Putamen (tissue), 1 donor: ENCODE measurements around the gene PICK1.
A peak's percentile ranks its signal among the peaks of the same experiment; 100 is the strongest.
"Not testable (repeated sequence)": the region's sequence is repeated elsewhere in the genome, so short reads cannot be mapped to it uniquely, and the experiment has no call there.

Experiments
- DNase-seq: peaks from one replicate; pipeline ENCODE4 v3.0.0-alpha.2; 2016; ENCODE audit warnings: low spot score

The PICK1 gene

DNA sequence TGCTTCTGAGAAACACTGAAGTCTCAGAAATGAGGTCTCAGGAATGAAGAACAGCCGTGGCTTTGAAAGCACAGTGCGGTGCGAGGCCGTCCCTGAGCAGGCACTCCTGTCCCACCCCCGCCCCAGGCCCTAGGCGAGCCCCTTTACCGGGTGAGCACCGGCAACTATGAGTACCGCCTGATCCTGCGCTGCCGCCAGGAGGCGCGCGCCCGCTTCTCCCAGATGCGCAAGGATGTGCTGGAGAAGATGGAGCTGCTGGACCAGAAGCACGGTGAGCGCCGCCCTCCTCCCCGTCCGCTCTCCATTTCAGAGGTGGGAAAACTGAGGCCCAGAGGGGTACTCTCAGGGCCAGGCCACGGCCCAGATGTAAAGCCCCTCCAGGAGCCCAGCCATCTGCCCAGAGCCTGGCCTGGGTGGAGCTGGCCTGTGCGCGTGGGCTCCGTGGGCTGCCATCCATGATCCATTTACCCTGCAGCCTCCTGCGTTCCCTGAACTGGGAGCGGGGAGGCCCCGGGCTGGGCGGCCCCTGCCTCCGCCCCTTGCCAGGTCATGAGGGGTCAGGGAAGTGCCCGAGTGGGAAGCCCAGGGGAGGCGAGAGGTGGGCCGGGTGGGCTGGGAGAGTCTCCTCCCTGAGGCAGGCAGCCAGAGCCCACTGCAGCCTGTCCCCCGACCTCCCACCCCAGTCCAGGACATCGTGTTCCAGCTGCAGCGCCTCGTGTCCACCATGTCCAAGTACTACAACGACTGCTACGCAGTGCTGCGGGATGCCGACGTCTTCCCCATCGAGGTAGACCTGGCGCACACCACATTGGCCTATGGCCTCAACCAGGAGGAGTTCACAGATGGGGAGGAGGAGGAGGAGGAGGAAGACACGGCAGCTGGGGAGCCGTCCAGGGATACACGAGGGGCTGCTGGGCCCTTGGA is 17.2 kb downstream of the PICK1 start:
- DNase-seq = no peak

DNA sequence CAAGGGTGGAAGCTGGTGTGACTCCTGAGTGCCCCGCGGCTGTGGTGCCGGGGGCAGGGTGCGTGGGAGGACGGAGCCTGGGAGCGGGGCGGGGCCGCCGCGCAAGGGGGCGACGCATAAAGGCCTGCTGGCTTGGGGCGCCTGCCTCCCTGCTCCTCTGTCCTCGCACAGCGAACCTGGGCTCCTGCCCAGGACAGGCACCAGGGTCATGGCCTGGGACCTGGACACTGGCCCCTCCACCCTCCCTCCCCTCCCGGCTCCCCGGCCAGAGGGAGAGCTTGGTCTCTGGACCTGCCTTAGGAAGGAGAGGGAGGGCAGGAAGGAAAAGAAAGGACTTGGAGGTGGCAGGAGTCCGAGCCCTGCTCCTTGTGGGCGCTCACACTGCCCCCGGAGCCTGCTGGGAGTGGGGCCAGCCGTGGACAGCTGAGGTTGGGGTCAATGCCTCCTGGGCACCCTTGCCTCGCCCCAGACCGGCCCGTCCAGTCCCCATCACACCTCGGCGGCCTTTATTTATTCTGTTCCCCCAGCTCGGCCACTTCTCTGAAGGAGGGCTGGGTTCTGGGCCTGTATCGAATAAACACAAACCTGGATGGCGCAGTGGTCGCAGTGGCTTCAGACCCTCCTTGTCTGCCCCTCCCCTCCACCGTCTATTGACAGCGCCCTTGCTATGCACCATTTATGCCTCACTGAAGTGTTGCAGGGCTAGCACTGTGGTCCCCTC is 18.1 kb downstream of the PICK1 start:
- no peak for DNase-seq

DNA sequence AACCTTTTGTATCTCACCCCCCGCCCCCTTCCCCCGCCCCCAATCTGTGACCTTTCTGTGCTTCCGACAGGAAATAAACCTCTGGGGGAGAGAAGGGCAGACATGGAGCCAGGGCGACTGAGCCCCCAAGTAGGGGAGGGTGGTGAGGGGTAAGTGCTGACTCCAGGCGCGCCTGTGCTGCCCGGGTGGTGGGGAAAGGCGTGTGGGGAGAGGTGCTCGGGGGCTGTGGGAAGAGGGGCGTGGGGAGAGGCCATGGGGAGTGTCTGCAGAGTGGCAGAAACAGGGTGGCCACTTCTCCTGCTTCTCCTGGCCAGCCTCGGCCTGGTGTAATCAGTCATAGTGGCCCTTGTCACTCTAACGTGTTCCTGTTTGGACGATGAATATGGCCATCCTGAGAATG is 18.8 kb downstream of the PICK1 start:
- no peak for DNase-seq

DNA sequence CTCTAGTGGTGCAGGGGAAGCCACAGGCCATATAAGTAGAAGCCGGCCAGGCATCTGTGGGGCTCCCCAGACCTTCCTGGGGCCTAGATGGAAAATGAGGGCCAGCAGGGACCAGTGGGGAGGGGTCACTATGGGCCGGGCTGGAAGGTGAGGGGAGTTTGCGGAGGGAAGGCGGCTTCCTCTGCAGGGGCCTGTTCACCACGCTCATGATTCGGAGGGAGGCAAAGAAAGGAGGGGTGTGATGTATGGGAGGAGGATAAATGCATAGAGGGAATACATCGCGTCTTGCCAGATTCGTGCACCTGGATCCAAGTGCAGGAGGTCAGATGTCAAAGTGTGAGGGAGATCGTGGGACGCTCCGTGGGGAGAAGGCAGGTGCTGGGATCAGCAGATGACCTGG is 19.9 kb downstream of the PICK1 start:
- DNase-seq = no peak

DNA sequence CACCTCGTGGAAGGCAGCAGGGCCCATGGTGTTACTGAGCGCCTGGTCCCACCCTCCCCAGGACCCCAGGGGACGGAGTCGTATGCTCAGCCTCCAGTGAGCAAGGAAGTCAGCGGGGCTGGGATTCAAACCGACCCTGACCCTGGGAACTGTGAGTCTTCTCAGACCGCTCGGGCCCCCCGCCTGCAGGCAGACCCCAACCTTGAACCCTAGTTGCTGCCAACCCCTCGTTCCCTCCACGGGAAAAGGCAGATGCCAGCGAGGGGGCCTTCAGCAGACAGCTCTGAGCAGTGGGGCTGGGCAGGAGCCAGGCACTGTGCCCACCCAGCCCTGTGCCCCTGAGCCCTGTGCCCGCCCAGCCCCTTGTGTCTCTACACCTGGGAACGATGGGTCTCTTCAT is 20.4 kb downstream of the PICK1 start:
- DNase-seq = no peak

DNA sequence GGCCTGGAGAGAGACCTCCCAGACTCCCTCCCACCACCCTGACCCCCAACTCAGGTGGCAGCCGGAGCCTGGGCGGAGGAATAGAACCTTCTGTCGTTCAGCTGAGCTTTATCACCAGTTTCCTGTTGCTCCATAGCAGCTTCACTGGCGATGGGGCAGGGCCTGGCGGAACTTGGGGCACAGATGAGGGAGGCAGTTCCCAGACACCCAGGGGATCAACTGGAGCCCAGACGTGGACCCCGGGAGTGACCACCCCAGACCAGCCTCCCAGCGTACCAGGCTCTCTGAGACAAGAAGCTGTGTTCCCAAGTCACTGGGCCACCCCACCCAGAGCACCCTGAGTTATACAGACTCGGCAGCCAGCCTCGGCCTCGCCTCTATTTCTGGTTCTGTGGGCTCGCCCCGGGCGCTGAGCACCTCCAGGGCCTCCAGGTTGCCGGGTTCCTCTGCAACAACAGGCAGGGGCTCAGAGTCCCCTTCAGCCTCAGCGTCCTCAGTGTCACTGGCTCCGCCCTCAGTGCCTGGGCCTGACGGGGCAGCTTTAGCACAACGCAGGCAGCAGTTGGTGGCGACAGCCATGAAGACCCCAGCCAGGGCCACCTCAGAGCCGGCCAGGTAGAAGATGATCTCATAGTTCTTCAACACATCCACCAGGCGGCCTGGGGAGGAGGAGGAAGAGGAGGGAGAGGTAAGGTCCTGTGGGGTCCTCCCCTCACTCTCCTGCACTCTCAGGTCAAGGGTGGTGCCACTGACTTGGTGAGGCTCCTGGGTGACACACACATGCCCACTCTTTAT is 21.0 kb downstream of the PICK1 start:
- no peak for DNase-seq

DNA sequence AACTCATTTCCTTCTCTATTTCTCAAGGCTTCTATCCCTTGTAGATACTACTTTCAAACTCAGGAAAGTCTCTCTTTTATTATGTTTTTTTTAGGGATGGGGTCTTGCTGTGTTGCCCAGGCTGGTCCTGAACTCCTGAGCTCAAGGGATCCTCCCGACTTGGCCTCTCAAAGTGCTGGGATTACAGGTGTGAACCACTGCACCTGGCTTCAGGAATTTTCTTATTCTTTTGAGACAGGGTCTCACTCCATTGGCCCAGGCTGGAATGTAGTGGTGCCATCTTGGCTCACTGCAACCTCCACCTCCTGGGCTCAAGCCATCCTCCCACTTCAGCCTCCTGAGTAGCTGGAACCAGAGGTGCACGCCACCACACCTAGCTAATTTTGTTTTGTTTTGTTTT is 22.0 kb downstream of the PICK1 start:
- not testable (repeated sequence) for DNase-seq

DNA sequence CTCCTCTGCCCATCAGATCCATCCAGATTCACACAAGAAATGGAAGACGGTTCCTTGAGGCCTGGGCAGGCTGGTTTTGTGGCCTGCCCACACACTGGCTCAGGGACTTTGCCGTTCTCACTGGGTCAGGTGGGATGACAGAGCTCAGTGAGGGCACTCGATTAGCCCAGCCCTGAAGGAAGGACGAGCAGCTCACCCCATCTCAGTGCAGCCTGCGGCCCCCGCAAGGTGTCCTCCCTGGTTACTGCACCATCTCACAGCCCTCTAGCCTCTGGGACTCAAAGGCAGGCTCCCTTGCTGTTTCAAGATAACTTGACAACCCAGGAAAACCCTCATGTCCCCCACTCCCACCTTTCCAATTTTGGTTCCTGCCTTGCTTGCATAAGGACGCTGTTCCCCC is 22.6 kb downstream of the PICK1 start:
- DNase-seq = no peak

DNA sequence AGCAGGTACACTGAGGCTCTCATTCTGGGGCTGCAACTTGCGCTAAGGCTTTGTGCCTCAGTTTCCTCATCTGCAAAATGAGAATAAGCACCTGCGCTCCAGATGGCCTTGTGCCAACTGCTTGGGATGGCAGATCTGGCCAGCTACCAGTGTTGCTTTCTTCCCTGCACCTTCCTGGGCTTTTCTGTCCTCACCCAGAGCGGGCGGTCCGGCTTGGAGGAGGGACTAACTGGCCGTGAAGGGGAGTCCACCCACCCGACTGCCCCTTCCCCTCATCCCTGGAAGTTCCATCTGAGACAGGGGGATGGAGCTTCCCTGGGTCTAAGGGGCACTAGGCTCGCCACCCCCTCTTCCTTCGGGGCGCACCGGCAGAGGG is 23.3 kb downstream of the PICK1 start:
- no peak for DNase-seq

DNA sequence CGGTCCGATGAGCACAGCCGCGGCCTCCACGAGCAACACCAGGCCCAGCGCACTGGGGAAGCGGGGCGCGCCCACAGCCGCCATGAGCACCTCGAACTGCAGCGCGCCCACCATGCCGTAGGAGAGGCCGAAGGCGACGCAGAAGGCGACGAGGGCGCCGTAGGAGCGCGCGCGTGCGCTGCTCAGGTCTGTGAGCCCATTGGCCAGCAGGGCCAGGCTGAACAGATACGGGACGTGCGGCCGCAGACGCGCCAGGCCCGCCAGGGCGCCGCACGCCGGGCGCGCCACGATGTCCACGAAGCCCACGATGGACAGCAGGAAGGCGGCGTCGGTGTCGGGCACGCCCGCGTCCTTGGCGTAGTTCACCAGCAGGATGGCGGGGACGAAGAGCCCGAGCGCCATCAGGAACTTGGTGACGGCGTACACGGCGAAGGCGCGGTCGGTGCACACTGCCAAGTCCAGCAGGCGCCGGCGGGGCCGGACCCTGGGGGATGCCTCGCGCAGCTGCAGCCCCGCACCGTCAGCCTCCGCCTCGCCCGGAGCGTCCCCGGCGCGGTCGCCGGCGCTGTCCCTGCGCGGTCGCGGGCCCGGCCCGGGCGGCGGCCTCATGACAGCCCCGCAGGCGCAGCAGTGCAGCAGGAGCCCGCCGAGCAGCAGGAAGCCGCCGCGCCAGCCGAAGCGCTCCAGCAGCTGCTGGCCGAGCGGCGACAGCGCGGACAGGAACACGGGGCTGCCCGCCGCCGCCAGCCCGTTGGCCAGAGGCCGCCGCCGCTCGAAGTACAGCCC is 23.8 kb downstream of the PICK1 start:
- peak; percentile 63 for DNase-seq

DNA sequence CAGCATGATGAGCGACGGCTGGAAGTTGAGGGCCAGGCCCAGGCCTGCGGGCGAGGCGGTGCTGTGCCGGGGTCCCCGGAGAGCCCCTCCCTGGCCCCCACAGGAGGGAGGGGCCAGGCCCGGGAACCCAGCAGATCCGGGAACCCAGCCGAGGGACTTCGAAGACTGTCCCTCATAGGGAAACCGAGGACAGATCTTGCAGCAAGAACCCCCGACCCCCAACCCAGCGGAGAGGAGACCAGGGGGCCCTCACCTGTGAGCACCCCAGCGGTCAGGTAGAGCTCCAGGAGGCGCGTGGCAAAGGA is 24.4 kb downstream of the PICK1 start:
- no peak for DNase-seq

DNA sequence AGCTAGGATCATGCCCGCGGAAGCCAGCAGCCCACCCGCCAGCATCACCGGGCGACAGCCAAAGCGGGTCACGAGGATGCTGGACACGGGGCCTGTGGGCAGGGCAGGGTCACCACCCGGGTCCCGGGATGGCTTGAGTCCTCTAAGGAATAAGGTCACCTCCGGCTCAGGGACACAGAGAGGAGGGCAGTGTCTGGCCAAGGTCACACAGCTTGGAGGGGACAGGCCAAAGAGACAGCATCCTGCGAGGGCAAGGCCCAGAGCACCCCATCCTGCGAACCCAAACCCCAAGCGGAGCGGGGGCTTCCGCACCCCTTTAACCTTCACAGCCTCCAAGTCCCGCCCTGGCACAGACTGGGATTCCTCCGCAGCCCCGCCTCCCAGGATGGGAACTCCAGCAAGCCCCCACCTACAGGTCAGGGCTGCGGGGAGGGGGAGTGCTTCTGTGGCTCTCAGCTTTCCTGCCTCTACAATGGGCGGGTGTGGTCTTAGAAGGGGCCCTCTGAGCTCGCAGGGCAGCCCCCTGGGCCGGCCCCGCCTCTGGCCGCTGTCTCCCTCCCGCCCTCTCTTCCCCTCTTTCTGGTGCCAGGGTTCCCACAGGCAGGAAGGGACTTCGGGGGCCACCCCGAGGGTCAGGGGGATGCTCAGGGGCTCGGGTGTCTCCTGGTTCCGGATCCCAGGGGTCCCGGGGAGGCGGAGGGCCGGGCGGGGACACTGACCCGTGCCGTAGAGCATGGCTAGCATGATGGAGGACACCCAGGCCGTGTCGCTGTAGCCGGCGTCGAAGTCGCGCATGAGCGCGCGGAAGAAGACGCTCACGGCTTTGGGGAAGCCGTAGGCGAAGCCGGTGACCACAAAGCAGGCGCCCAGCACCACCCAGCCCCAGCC is 25.0 kb downstream of the PICK1 start:
- DNase-seq = no peak

DNA sequence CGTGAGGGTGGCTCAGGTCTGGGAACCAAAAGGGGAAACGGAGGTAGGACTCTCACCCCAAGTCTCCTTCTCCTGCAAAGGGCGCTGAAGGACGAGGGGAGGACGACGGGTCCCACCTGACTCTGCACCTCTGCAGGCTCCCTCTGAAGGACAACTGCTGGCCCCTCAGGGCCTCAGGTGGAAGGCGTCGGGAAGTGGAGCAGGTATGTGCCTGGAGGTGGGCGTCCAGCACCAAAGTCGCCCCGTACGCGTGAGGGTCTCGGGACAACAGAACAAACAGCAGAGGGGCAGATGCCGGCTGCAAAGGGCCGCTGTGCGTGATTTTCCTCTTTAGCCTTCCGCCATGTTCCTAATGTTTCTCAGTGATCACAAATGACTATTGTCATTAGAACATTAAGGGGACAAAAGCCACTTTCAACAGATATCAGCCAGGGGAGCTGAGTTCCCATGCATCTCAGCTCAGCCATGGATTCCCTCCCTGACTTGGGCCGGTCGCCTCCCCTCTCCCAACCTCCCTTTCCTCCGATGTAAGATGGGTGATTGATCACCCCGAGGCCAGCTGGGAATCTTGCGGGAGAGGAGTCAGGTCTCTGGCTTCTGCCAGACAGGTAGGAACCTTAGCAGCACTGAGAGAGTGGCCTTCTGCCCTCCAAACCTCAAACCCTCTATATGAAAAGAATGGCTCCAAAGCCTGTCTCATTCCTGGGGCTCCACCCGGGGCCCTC is 25.9 kb downstream of the PICK1 start:
- no peak for DNase-seq

DNA sequence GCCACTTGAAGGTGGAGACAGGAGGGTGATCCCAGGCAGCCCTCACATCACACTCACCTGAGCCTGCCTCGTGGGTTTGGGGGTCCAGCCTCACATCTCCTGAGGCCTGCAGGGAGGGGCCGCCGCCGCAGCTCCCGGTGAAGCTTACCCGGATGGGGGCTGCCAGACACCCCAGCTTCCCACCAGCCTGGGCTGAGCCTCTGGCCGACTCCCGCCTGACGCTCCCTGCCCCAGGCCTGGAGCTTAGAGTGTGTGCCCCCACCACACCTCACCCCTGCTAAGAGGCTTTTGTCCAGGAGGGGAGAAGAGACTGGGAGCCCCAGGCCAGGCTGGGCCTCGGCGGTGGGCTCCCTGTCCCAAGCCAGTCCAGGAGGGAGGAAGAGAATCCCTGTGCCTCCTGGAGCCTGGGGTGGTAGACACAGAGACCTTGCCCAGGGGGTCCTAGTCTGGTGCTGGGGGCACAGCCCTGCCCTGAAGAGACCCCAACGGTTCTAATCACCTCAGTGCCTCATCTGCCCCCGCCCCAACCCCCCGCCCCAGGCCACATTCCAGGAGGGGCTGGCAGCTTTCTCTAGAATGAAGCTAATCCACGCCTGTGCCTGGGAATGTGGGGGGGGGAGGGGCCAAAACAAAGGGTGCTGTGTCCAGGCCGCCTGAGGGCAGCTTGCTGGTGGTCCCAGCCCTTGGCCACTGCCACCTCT is 26.9 kb downstream of the PICK1 start, which contains the start of gene SLC16A8:
TSS of gene SLC16A8 (minus strand) at position 254 of the 701 bp plus-strand sequence. CDS start 1,311 bp downstream, outside the sequence.
- no peak for DNase-seq

DNA sequence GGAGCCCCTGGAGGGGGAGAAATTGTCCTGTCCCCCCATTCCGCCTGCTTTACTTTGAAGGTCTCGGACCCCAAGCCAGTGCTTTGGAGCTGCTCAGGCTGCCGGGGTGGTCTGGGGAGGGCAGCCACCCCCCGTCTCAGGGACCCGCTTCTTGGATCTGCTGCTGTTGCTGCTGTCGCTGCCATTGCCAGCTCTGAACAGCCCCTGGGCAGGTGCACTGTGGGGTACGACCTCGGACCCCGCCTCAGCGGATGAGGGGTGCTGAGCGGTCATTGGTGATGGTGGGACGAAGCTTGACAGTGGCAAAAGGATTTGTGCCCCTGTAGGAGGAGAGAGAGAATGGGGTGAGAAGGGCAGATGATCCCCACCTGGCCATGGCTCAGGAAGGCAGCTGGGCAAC is 27.9 kb downstream of the PICK1 start:
- no peak for DNase-seq

DNA sequence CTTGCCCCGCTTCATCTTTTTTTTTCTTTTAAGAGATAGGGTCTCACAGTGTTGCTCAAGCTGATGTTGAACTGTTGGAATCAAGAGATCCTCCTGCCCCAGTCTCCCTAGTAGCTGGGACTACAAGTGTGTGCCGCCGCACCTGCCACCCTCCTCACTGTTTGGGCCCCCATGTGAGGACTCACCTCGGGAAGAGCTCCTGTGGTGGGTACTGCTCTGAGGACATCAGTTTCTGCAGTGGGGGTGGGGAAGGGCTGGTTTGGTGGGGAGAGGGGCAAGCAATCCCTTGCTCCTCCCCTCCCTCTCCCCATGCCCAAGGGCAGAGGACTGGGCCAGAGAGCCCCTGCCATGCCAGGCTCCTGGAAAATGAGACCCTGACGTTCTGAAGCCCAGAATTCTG is 28.3 kb downstream of the PICK1 start:
- no peak for DNase-seq

DNA sequence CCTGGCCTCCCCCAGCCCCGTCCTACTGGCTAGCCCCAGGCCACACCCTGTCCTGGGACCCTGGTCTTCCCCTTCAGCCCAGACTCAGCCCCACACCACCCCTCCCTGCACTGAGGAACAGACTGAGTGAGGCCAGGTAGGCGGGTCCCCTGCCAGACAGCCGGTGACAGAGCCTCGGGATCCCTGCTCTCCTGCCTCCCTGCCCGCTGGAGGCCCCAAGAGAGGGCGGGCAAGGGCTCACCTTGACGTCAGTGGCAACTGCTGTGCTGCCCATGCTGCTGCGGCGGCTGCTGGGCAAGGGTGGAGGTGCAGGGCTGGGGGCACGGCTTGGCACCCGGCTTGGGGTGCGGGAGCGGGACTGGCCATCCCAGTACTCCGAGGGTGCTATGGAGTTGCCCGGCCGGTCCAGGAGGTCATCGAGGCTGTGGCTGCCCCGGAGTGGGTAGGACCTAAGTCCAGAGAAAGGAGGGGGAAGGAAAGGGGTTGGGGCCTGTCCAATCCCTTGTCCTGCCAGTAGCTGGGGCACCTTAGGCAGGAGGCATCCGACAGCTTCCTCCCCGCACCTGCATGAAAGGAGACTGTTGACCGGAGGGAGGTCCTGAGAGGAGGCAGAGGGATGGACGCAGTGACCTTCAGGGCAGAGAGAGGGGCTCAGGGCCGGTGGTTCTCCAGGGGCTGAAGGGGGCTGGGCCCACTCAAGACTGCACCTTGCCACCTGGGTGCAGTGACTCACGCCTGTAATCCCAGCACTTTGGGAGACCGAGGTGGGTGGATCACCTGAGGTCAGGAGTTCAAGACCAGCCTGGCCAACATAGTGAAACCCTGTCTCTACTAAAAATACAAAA is 29.0 kb downstream of the PICK1 start:
- no peak for DNase-seq

DNA sequence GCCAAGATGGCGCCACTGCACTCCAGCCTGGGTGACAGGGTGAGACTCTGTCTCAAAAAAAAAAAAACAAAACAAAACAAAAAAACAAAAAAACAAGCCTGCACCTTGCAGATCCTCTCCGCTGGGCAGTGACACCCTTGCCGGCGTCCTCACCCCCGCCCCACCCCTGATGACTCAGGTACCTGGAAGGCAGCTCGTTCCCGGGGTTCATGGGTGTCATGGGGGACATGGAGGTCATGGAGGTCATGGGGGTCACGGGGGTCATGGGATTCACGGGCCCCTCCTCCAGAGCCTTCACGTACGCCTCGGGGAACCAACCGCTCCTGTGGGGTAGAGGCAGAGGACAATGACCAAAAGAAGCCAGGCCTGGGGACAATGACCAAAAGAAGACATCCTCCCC is 29.7 kb downstream of the PICK1 start:
- DNase-seq = no peak

DNA sequence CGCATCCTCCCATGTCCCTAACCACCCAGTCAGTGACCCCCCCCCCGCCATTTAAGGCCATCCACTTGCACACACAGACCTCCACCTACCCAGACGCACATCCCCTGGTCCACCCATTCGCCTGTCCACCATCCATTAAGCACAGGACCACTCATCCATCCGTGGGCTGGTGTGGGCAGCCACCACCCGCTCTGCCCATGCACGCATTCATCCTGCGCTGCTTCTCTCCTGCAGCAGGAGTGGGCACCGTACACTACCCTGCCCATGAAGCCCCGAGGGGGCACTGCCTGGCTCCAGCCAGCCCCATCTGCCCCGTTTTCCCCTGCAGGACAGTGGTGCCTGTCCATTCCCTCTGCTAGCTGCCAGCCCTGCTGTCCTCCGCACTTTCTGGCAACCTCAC is 30.7 kb downstream of the PICK1 start:
- DNase-seq = no peak
